ENCODE results near the gene STK11IP. TPM values are rescaled to one million over a fixed set of nuclear protein-coding genes. Genes with fewer than 3 reads are reported as not detected.

Gene STK11IP
- polyA plus RNA-seq, 4 donors = 20.4 to 38.9 (median 23.2) TPM

DNA sequence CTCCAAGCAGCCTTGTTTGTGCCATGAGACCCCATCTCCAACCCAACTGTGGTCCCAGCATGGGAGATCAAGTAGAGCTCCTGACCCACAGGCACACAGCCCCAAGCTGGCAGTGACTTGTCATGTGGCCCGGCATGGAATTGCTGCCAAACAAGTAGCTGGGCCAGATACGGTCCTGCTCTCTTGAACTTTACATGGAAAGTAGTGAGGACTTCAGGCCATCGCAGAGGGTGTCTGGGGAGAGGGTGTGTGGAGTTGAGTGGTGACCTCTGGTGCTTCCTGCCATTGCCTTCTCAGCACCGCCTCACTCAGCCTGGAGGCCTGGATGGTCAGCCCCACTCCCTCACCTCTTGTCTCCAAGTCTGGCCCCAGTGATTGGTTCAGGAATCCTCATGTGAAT, 18.9 kb downstream of the STK11IP start:
- Histone ChIP-seq H3K36me3 (ENCODE audit: control insufficient read depth in 3 of 3, insufficient read depth in 2 of 3, low read depth in 1 of 3, low read length in 3 of 3) (peaks cover 2 to 48% (median 9%) of the 10 kb centered on the region in 3 donors), H3K9me3 (ENCODE audit: control insufficient read depth in 2 of 2, insufficient read depth in 1 of 2, low read depth in 1 of 2, low read length in 1 of 2) (no peaks in the 10 kb centered on the region), H3K4me1 (ENCODE audit: control insufficient read depth in 3 of 3, insufficient read depth in 2 of 3, low read depth in 1 of 3, low read length in 2 of 3) (no peaks in the 10 kb centered on the region), H3K27me3 (ENCODE audit: control insufficient read depth in 3 of 3, insufficient read depth in 3 of 3, low read length in 3 of 3) (no peaks in the 10 kb centered on the region), H3K27ac (ENCODE audit: low read depth in 1 of 3, low read length in 2 of 3) (no peak overlapping the region), H3K4me3 (ENCODE audit: low read depth in 1 of 3, low read length in 3 of 3) (no peak overlapping the region)
- FAIRE-seq = no peak
- WGBS, 3 donors = 89 to 96% (median 89%) methylated on average over 4 of the region's 4 CpGs
- no peak for DNase-seq

DNA sequence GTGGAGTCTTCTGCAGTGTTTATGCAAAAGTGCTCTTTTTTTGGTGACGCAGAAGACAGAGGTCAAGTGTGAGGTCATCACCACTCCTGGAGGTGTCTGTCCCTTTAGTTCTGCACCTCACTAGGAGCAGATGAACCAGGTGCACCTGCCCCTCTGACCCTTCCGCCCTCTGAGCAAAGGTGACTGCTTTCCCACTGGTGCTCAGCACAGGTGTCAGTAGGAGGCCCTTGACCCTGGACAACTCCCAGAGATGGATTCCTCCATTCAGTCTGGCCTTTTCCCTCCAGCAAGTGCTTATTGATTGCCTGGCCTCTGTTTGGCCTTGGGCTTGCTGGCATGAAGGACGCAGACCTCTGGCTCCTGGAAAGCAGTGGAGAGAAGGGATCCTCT, 21.1 kb downstream of the STK11IP start:
- H3K27me3 ChIP-seq (ENCODE audit: control insufficient read depth in 3 of 3, insufficient read depth in 3 of 3, low read length in 3 of 3) = peaks cover 0 to 3% (median 0%) of the 10 kb centered on the region in 3 donors
- H3K4me1 ChIP-seq (ENCODE audit: control insufficient read depth in 3 of 3, insufficient read depth in 2 of 3, low read depth in 1 of 3, low read length in 2 of 3) = no peaks in the 10 kb centered on the region
- H3K4me3 ChIP-seq (ENCODE audit: low read depth in 1 of 3, low read length in 3 of 3) = no peak overlapping the region
- DNase-seq (no peak), FAIRE-seq (no peak)
- H3K36me3 ChIP-seq (ENCODE audit: control insufficient read depth in 3 of 3, insufficient read depth in 2 of 3, low read depth in 1 of 3, low read length in 3 of 3) = peaks cover 0 to 32% (median 6%) of the 10 kb centered on the region in 3 donors
- 51 to 79% (median 64%) methylated on average over 3 of the region's 3 CpGs for WGBS, 3 donors
- no peaks in the 10 kb centered on the region for H3K9me3 ChIP-seq (ENCODE audit: control insufficient read depth in 2 of 2, insufficient read depth in 1 of 2, low read depth in 1 of 2, low read length in 1 of 2)
- no peak overlapping the region for H3K27ac ChIP-seq (ENCODE audit: low read depth in 1 of 3, low read length in 2 of 3)

GRCh38 chr2:219619235-219619634, 21.6 kb downstream of the STK11IP start:
- H3K9me3 ChIP-seq (ENCODE audit: control insufficient read depth in 2 of 2, insufficient read depth in 1 of 2, low read depth in 1 of 2, low read length in 1 of 2) = no peaks in the 10 kb centered on the region
- peaks cover 0 to 27% (median 5%) of the 10 kb centered on the region in 3 donors for H3K36me3 ChIP-seq (ENCODE audit: control insufficient read depth in 3 of 3, insufficient read depth in 2 of 3, low read depth in 1 of 3, low read length in 3 of 3)
- FAIRE-seq (no peak), DNase-seq (no peak)
- no peaks in the 10 kb centered on the region for H3K4me1 ChIP-seq (ENCODE audit: control insufficient read depth in 3 of 3, insufficient read depth in 2 of 3, low read depth in 1 of 3, low read length in 2 of 3)
- 54 to 79% (median 68%) methylated on average over 4 of the region's 4 CpGs for WGBS, 3 donors
- H3K27ac ChIP-seq (ENCODE audit: low read depth in 1 of 3, low read length in 2 of 3) = no peak overlapping the region
- peaks cover 0 to 3% (median 0%) of the 10 kb centered on the region in 3 donors for H3K27me3 ChIP-seq (ENCODE audit: control insufficient read depth in 3 of 3, insufficient read depth in 3 of 3, low read length in 3 of 3)
- no peak overlapping the region for H3K4me3 ChIP-seq (ENCODE audit: low read depth in 1 of 3, low read length in 3 of 3)

DNA sequence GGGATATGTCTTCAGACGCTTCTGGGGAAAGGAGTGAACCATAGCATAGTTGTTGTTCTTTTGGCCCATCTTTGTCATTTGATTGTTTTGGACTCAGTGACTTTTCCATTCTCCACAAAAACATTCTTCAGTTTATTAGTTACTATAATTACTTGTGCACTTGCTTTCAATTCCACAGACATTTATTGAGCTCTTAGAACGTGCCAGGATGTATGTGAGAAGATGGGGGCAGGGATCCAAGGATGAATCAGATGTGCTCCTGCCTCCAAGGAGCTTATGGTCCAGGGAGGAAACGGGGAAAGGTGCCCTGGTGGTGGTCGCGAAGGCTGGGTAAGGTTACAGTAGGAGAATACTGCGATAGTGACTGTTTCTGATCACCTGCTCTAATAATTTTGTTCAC, 22.9 kb downstream of the STK11IP start:
- FAIRE-seq (no peak), DNase-seq (no peak)
- no peaks in the 10 kb centered on the region for H3K4me1 ChIP-seq (ENCODE audit: control insufficient read depth in 3 of 3, insufficient read depth in 2 of 3, low read depth in 1 of 3, low read length in 2 of 3)
- H3K36me3 ChIP-seq (ENCODE audit: control insufficient read depth in 3 of 3, insufficient read depth in 2 of 3, low read depth in 1 of 3, low read length in 3 of 3) = peaks cover 0 to 14% (median 0%) of the 10 kb centered on the region in 3 donors
- WGBS, 3 donors = 80 to 84% (median 83%) methylated on average over 6 of the region's 6 CpGs
- no peak overlapping the region for H3K4me3 ChIP-seq (ENCODE audit: low read depth in 1 of 3, low read length in 3 of 3)
- H3K9me3 ChIP-seq (ENCODE audit: control insufficient read depth in 2 of 2, insufficient read depth in 1 of 2, low read depth in 1 of 2, low read length in 1 of 2) = no peaks in the 10 kb centered on the region
- peaks cover 0 to 9% (median 2%) of the 10 kb centered on the region in 3 donors for H3K27me3 ChIP-seq (ENCODE audit: control insufficient read depth in 3 of 3, insufficient read depth in 3 of 3, low read length in 3 of 3)
- no peak overlapping the region for H3K27ac ChIP-seq (ENCODE audit: low read depth in 1 of 3, low read length in 2 of 3)

DNA sequence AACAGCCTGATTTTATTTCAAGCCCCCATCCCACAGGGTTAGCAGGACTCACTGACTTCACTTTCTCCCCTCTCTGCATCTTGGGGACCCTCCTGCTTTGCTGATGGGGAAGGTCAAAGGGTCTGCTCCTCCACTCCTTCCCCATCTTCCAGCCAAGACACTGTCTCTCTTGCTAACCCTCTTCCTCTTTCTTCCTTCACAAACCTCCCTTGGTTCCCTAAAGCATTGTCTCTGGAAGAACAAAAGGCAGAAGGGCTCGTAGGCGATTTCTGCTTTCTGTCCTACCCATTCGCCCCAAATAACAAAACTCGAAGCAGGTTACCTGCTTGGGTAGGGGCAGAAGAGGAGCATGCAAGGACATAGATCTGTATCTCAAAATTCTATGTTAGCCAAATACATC, 24.3 kb downstream of the STK11IP start:
- FAIRE-seq (no peak), DNase-seq (no peak)
- no peaks in the 10 kb centered on the region for H3K9me3 ChIP-seq (ENCODE audit: control insufficient read depth in 2 of 2, insufficient read depth in 1 of 2, low read depth in 1 of 2, low read length in 1 of 2)
- H3K4me3 ChIP-seq (ENCODE audit: low read depth in 1 of 3, low read length in 3 of 3) = no peak overlapping the region
- H3K27me3 ChIP-seq (ENCODE audit: control insufficient read depth in 3 of 3, insufficient read depth in 3 of 3, low read length in 3 of 3) = peaks cover 0 to 14% (median 2%) of the 10 kb centered on the region in 3 donors
- H3K36me3 ChIP-seq (ENCODE audit: control insufficient read depth in 3 of 3, insufficient read depth in 2 of 3, low read depth in 1 of 3, low read length in 3 of 3) = no peaks in the 10 kb centered on the region
- peaks cover 0 to 3% (median 0%) of the 10 kb centered on the region in 3 donors for H3K4me1 ChIP-seq (ENCODE audit: control insufficient read depth in 3 of 3, insufficient read depth in 2 of 3, low read depth in 1 of 3, low read length in 2 of 3)
- WGBS, 3 donors = 76 to 81% (median 77%) methylated on average over 4 of the region's 4 CpGs
- no peak overlapping the region for H3K27ac ChIP-seq (ENCODE audit: low read depth in 1 of 3, low read length in 2 of 3)

- Histone ChIP-seq H3K4me3 (ENCODE audit: low read depth in 1 of 3, low read length in 3 of 3) (no peak overlapping the region), H3K4me1 (ENCODE audit: control insufficient read depth in 3 of 3, insufficient read depth in 2 of 3, low read depth in 1 of 3, low read length in 2 of 3) (peaks cover 0 to 6% (median 0%) of the 10 kb centered on the region in 3 donors), H3K36me3 (ENCODE audit: control insufficient read depth in 3 of 3, insufficient read depth in 2 of 3, low read depth in 1 of 3, low read length in 3 of 3) (no peaks in the 10 kb centered on the region), H3K27ac (ENCODE audit: low read depth in 1 of 3, low read length in 2 of 3) (no peak overlapping the region), H3K27me3 (ENCODE audit: control insufficient read depth in 3 of 3, insufficient read depth in 3 of 3, low read length in 3 of 3) (peaks cover 0 to 16% (median 2%) of the 10 kb centered on the region in 3 donors), H3K9me3 (ENCODE audit: control insufficient read depth in 2 of 2, insufficient read depth in 1 of 2, low read depth in 1 of 2, low read length in 1 of 2) (no peaks in the 10 kb centered on the region)
- DNase-seq (no peak), FAIRE-seq (no peak)
- WGBS, 3 donors = 95 to 96% (median 96%) methylated on average over 2 of the region's 2 CpGs
Measured at GRCh38 chr2:219622472-219622871, 24.8 kb downstream of the STK11IP start.

DNA sequence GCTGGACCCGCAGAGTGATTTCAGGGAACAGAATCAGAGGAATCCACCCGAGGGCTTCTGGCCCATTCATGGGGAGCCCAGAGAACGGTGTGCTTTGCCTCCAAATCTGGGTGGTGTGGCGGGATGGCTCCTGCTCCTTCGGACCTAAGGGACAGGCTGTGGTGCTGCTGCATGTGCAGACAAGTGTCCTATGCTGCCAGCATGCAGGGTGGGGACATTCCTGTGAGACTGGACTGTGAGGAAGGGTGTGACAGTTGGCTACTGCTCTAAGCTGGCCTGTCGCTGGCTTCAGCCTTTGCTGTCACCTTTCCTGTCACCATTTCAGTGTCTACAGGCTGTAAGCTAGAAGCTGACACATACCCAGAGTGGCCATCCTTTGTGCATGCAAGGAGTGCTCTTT, 26.9 kb downstream of the STK11IP start:
- peaks cover 2 to 16% (median 4%) of the 10 kb centered on the region in 3 donors for H3K27me3 ChIP-seq (ENCODE audit: control insufficient read depth in 3 of 3, insufficient read depth in 3 of 3, low read length in 3 of 3)
- no peaks in the 10 kb centered on the region for H3K36me3 ChIP-seq (ENCODE audit: control insufficient read depth in 3 of 3, insufficient read depth in 2 of 3, low read depth in 1 of 3, low read length in 3 of 3)
- DNase-seq (no peak), FAIRE-seq (no peak)
- H3K4me1 ChIP-seq (ENCODE audit: control insufficient read depth in 3 of 3, insufficient read depth in 2 of 3, low read depth in 1 of 3, low read length in 2 of 3) = peaks cover 0 to 6% (median 2%) of the 10 kb centered on the region in 3 donors
- no peak overlapping the region for H3K4me3 ChIP-seq (ENCODE audit: low read depth in 1 of 3, low read length in 3 of 3)
- 74 to 84% (median 80%) methylated on average over 6 of the region's 6 CpGs for WGBS, 3 donors
- H3K27ac ChIP-seq (ENCODE audit: low read depth in 1 of 3, low read length in 2 of 3) = no peak overlapping the region
- H3K9me3 ChIP-seq (ENCODE audit: control insufficient read depth in 2 of 2, insufficient read depth in 1 of 2, low read depth in 1 of 2, low read length in 1 of 2) = no peaks in the 10 kb centered on the region

GRCh38 chr2:219625179-219625578, 27.5 kb downstream of the STK11IP start:
- no peaks in the 10 kb centered on the region for H3K9me3 ChIP-seq (ENCODE audit: control insufficient read depth in 2 of 2, insufficient read depth in 1 of 2, low read depth in 1 of 2, low read length in 1 of 2)
- peaks cover 0 to 6% (median 2%) of the 10 kb centered on the region in 3 donors for H3K4me1 ChIP-seq (ENCODE audit: control insufficient read depth in 3 of 3, insufficient read depth in 2 of 3, low read depth in 1 of 3, low read length in 2 of 3)
- no peak overlapping the region for H3K27ac ChIP-seq (ENCODE audit: low read depth in 1 of 3, low read length in 2 of 3)
- H3K4me3 ChIP-seq (ENCODE audit: low read depth in 1 of 3, low read length in 3 of 3) = no peak overlapping the region
- FAIRE-seq (no peak), DNase-seq (no peak)
- 90 to 96% (median 95%) methylated on average over 5 of the region's 5 CpGs for WGBS, 3 donors
- H3K27me3 ChIP-seq (ENCODE audit: control insufficient read depth in 3 of 3, insufficient read depth in 3 of 3, low read length in 3 of 3) = peaks cover 2 to 16% (median 4%) of the 10 kb centered on the region in 3 donors
- no peaks in the 10 kb centered on the region for H3K36me3 ChIP-seq (ENCODE audit: control insufficient read depth in 3 of 3, insufficient read depth in 2 of 3, low read depth in 1 of 3, low read length in 3 of 3)

- no peak for FAIRE-seq
Measured at GRCh38 chr2:219626540-219626939, 28.9 kb downstream of the STK11IP start.

More at GRCh38 chr2:219626540-219626939, 28.9 kb downstream of the STK11IP start:
- peak in 1 of 2 donors; percentile 4 for DNase-seq
- WGBS, 3 donors = 49 to 71% (median 59%) methylated on average over 8 of the region's 8 CpGs
- no peaks in the 10 kb centered on the region for H3K9me3 ChIP-seq (ENCODE audit: control insufficient read depth in 2 of 2, insufficient read depth in 1 of 2, low read depth in 1 of 2, low read length in 1 of 2)
- H3K4me3 ChIP-seq (ENCODE audit: low read depth in 1 of 3, low read length in 3 of 3) = no peak overlapping the region
- H3K36me3 ChIP-seq (ENCODE audit: control insufficient read depth in 3 of 3, insufficient read depth in 2 of 3, low read depth in 1 of 3, low read length in 3 of 3) = no peaks in the 10 kb centered on the region
- peaks cover 2 to 16% (median 4%) of the 10 kb centered on the region in 3 donors for H3K27me3 ChIP-seq (ENCODE audit: control insufficient read depth in 3 of 3, insufficient read depth in 3 of 3, low read length in 3 of 3)
- no peak overlapping the region for H3K27ac ChIP-seq (ENCODE audit: low read depth in 1 of 3, low read length in 2 of 3)
- H3K4me1 ChIP-seq (ENCODE audit: control insufficient read depth in 3 of 3, insufficient read depth in 2 of 3, low read depth in 1 of 3, low read length in 2 of 3) = peaks cover 0 to 6% (median 2%) of the 10 kb centered on the region in 3 donors
